Right cardiac atrium (tissue), 5 donors: ENCODE results near the gene NTHL1. TPM values are rescaled to one million over a fixed set of nuclear protein-coding genes. Genes with fewer than 3 reads are reported as not detected.

ENCODE experiments used
- ATAC-seq, 2 donors: fragments of 200-7000 bp; cut with Tn5 transposase; one replicate each; pipeline versions ENCODE4 v1.8.0 to v1.9.1; 2020; ENCODE audit warnings: moderate library complexity in 2 of 2, mild to moderate bottlenecking in 1 of 2
- DNase-seq, 3 donors: peaks; one replicate each; pipeline ENCODE4 v3.0.0-alpha.2; 2020
- H3K27ac ChIP-seq: one replicate; pipeline ENCODE4 v1.5.1; 2013; ENCODE audit warnings: mild to moderate bottlenecking, low read length, control low read depth, moderate library complexity
- H3K27me3 ChIP-seq: one replicate; pipeline ENCODE4 v1.6.1; 2013; ENCODE audit not compliant: control insufficient read depth, insufficient read depth
- H3K4me1 ChIP-seq: one replicate; pipeline ENCODE4 v1.6.1; 2013; ENCODE audit warnings: low read length; ENCODE audit not compliant: control insufficient read depth, insufficient read depth
- H3K4me3 ChIP-seq: one replicate; pipeline ENCODE4 v1.5.1; 2013; ENCODE audit warnings: low read length, control low read depth
- H3K9me3 ChIP-seq: one replicate; pipeline ENCODE4 v1.6.1; 2013; ENCODE audit warnings: low read length; ENCODE audit not compliant: control insufficient read depth
- WGBS: extraction: QIAGEN DNeasy Blood & Tissue Kit; methylation state at CpG from one replicate; pipeline ENCODE4 v1.1.7; 2013; 5-methylcytosine and 5-hydroxymethylcytosine counted together
- intact Hi-C, 4 donors: fragments of 100-400 bp; cut with DNase I; formaldehyde crosslinking; loops; one replicate each; pipeline versions ENCODE4 v1.11.0 to v1.14.0; 2022 to 2023
- polyA plus RNA-seq: library from polyadenylated mRNA; stranded (reverse); fragments of 200-250 nt; gene quantifications from one replicate; pipeline ENCODE4 v1.2.3, GENCODE V29; 2013
- total RNA-seq, 4 donors: library from RNA; stranded (reverse); fragmentation: NEBNext Ultra II Directional; extraction: Animal tissue kit (Norgen Biotek cat#: 25700); gene quantifications; one replicate each; pipeline ENCODE4 v1.2.1, GENCODE V29; 2021
- donor health status: healthy with polysubstance abuse.
- donor health status: DM: no; HTN: yes; CAD: no.
- donor health status: DM: no; HTN: no; CAD: no.
- donor health status: DM: no; HTN: yes; CAD: no; lungs with severe emphysema.
- donor health status: DM: yes; HTN: yes; CAD: no.

Gene NTHL1
- total and polyA plus RNA-seq, 5 donors, result 4.3 to 21.3 (median 13.4) TPM

GRCh38 chr16:2048116-2048543 is 496 bp upstream of the NTHL1 start:
- H3K27me3 ChIP-seq, result no peaks in the 10 kb centered on the region
- DNase-seq (no peak), ATAC-seq (no peak)
- intact Hi-C loops, result no loop called here
- H3K4me3 ChIP-seq, result peak overlapping the region; percentile 91
- no peaks in the 10 kb centered on the region for H3K9me3 ChIP-seq
- peaks cover 4% of the 10 kb centered on the region for H3K4me1 ChIP-seq
- H3K27ac ChIP-seq, result peak overlapping the region; percentile 22
- WGBS, result 1% methylated on average over 30 of the region's 30 CpGs

DNA sequence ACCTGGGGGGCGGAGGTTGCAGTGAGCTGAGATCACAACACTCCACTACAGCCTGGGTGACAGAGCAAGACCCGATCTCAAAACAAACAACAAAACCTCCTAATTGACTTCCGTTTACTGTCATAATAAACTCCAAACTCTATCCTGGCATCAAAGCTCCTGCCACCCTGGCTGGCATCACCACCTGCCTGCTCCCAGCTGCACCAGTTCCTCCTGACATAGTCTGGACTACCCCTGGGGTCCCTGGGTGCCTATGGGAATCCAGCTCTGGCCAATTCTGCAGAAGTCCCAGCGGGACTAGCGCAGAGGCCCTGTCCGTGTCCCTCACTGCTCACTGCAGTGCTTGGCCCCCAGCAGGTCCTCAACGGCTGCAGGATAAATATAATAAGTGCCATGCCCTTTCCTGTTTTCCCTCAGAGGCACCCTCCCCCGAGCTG is 723 bp downstream of the NTHL1 start:
- no peaks in the 10 kb centered on the region for H3K27me3 ChIP-seq
- H3K9me3 ChIP-seq, result no peaks in the 10 kb centered on the region
- H3K27ac ChIP-seq, result peak overlapping the region; percentile 44
- intact Hi-C loops, result no loop called here
- DNase-seq (peak in 1 of 3 donors; percentile 11), ATAC-seq (no peak)
- peak overlapping the region; percentile 91 for H3K4me3 ChIP-seq
- 19% methylated on average over 8 of the region's 8 CpGs for WGBS
- peaks cover 4% of the 10 kb centered on the region for H3K4me1 ChIP-seq

DNA sequence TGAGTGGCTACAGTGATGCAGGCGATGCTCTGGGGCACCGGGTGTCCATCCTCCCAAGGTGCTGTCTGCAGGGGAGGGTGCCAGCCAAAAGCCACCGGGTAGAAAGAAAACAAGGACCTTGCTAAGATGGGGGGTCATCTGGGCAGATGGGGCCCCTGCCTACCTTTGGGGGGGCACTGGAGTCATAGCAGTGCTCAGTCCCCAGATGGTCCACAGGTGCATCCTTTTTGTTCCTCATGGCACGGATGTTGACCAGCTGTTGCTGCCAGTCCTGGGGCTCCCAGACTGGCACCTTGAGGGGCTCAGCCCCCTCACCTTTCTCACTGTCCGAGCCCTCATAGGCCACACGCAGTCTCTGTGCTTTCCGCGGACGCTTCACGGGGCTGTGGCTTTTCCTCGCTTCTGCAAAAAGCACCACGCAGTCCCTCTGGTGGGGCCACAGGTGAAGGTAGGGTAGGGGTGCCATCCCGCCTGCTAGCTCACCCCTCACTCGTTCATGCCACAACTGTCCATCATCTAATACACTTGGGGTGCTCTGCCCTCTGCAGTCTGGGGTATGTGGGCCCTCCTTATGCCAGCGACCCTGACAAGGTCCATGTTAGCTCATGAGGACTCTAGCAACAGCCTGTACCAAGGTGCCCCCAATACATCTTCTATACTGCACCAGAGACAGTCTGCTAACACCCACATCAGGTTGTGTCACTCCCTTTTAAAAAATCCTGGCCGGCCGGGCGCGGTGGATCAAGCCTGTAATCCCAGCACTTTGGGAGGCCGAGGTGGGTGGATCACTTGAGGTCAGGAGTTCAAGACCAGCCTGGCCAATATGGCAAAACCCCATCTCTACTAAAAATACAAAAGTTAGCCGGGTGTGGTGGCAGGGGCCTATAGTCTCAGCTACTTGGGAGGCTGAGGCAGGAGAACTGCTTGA is 1.4 kb downstream of the NTHL1 start:
- WGBS, result 89% methylated on average over 21 of the region's 21 CpGs
- H3K9me3 ChIP-seq, result no peaks in the 10 kb centered on the region
- ATAC-seq (no peak), DNase-seq (peak in 1 of 3 donors; percentile 57)
- H3K27me3 ChIP-seq, result no peaks in the 10 kb centered on the region
- H3K4me1 ChIP-seq, result peaks cover 4% of the 10 kb centered on the region
- intact Hi-C loops, result no loop called here
- no peak overlapping the region for H3K4me3 ChIP-seq
- H3K27ac ChIP-seq, result no peak overlapping the region

- Histone ChIP-seq H3K27me3 (no peaks in the 10 kb centered on the region), H3K27ac (no peak overlapping the region), H3K4me1 (peaks cover 9% of the 10 kb centered on the region), H3K4me3 (no peak overlapping the region), H3K9me3 (no peaks in the 10 kb centered on the region)
- ATAC-seq, result no peak
- intact Hi-C loops, result no loop called here
- peak in 1 of 3 donors; percentile 48 for DNase-seq
- WGBS, result 81% methylated on average over 22 of the region's 22 CpGs
These were observed 3.1 kb downstream of the NTHL1 start for GRCh38 chr16:2044541-2044940.

DNA sequence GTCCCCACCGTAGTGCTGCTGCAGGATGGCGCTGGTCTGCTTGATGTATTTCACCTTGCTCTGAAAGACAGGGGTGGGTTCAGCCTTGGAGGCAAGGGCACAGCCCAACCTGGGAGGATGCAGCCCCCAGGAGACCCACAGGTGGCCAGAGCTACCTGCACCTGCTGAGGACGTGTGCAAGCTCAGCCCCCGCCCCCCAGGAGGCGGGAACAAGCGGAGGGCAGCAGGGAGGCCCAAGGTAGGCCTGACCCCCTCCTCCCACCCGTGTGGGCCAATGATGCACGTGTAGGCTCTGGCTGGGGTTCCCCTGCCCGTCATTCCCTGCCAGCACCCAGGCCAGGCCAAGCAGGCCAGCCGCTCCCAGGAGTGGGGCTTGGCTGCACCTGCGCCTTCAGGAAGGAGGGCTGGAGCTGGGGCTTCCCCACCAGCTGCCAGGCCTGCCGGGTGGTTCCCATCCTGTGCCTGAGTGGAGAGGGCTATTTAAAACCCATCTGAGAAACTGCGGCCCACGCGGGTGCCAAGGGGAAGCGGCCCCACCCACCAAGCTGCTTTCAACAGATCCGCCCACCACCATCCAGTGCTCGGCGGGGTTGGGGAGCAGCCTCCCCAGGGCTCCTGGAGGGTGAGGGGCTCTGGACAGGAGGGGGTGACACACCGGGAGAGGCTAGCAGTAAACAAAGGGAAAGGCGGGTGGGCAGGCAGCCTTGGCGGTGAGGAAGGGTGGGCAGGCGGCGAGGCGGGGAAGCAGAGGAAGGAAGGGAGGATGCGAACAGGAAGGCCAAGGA is 3.8 kb downstream of the NTHL1 start:
- Histone ChIP-seq H3K4me1 (peaks cover 12% of the 10 kb centered on the region), H3K27me3 (no peaks in the 10 kb centered on the region), H3K9me3 (no peaks in the 10 kb centered on the region), H3K27ac (no peak overlapping the region), H3K4me3 (no peak overlapping the region)
- ATAC-seq, result peak in 1 of 2 donors; percentile 25
- DNase-seq, result peak; percentile 77 to 87 (median 84)
- intact Hi-C loops, result no loop called here
- 47% methylated on average over 26 of the region's 26 CpGs for WGBS

DNA sequence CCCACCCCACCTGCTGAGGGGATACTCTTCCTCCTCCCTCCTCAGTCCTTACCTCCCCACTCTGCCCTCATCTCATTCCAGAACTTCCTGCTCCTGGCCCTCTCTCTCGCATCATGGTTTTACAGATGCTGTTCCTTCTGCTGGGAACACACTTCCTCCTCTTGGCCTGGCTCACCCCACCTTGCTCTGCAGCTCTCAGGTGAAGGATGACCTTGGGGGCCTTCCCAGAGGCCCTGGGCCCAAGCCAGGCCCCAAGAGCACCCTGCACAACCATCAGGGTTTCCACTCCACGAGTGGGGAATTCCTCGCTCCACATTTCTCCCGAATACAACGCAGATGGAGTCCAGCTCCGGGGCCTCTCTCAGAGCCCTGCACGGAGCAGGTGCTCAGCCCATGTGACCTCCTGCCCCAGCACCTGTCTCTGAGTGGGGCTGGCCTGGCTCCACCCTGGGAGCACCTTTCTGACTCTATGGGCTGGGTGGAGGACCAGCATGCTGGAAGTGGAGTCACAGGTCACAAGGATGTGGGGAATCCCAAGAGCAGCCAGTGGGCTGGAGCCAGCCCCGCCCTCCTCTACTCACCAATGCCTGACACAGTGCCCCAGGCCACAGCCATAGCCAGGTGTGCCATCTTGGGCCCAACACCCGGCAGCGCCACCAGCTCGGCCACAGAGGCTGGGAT is 4.5 kb downstream of the NTHL1 start:
- DNase-seq (peak in 1 of 3 donors; percentile 54), ATAC-seq (no peak)
- Histone ChIP-seq H3K27ac (no peak overlapping the region), H3K4me1 (peaks cover 12% of the 10 kb centered on the region), H3K27me3 (no peaks in the 10 kb centered on the region), H3K9me3 (no peaks in the 10 kb centered on the region), H3K4me3 (no peak overlapping the region)
- 76% methylated on average over 11 of the region's 11 CpGs for WGBS
- intact Hi-C loops, result no loop called here

DNA sequence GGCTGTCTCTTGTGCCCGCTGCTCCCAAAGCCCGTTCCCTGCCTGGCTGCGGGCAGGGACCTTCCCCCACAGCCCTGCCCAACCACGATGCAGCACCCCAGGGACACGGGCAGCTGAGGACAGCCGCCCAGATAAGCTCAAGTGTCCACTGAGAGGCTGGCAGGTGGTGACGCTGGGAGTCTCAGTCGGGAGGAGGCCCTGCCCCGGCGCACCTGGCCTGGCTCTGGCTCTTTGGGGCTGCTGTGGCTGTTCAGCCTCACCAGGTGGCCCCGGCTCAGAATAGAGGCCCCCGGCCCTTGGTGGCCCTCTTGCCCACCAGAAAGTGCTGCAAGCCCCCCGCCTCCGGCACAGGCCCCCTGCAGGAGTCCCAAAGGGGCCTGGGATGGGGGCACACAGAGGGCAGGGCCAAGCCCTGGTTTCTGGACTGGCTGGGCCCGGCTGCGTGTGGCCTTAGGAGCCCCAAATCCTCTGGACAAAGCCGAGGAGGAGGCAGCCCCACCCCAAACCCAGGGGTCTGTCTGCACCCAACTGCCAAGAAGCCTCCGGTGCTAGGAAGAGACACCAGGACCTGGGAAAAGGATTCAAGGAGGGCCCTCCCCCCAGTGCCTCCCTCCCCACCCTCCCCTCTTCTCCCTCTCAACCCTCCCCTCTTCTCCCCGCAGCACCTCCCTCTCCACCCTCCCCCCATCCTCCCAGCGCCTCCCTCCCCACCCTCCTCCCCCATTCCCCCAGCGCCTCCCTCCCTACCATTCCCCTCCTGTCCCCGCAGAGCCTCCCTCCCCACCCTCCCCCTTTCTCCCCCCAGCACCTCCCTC is 5.3 kb downstream of the NTHL1 start:
- H3K9me3 ChIP-seq, result no peaks in the 10 kb centered on the region
- intact Hi-C loops, result no loop called here
- H3K4me1 ChIP-seq, result peaks cover 12% of the 10 kb centered on the region
- WGBS, result 48% methylated on average over 22 of the region's 22 CpGs
- ATAC-seq (peak; percentile 5 to 25), DNase-seq (peak; percentile 56 to 85 (median 83))
- H3K27ac ChIP-seq, result no peak overlapping the region
- H3K27me3 ChIP-seq, result no peaks in the 10 kb centered on the region
- H3K4me3 ChIP-seq, result no peak overlapping the region

- peaks cover 12% of the 10 kb centered on the region for H3K4me1 ChIP-seq
- peak in 1 of 3 donors; percentile 61 for DNase-seq
- WGBS, result 68% methylated on average over 20 of the region's 20 CpGs
These were observed 6.7 kb downstream of the NTHL1 start for GRCh38 chr16:2040787-2041522.

DNA sequence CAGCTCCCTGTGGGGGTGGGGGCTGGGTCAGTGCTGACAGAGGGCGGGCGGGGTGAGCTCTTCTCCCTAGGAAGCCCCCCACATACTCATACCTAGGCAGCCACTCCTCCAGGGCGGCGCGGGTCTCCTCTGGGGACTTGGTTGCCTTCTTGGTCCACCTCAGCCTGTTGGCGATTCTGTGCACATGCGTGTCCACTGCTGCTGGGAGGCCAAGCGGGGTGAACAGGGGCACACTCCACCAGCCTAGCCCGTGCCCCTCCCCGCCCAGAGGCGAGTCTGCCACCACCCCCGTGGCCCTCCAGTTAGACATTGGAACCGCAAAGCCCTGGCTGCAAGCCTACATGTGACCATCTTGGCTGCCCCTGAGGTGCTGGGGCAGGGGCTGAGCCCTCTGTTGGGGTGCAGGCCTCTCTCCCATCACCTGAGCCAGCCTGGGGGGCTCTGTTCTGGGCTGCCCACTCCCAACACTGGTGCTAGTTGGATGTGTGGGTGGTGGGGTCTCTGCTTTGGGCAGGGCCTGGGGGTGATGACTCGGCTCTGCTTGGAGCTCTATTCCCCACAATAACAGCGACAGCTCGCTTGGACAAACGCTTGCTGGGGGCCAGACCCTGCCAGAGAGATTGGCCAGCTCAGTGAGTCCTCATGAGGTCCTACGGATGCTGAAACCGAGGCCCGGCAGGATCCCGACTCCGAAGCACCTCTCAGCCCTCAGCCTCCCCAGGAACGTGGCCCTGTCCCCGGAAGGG is 7.4 kb downstream of the NTHL1 start:
- peak; percentile 0 for ATAC-seq
- Histone ChIP-seq H3K4me3 (no peak overlapping the region), H3K4me1 (peaks cover 12% of the 10 kb centered on the region), H3K9me3 (no peaks in the 10 kb centered on the region), H3K27me3 (no peaks in the 10 kb centered on the region), H3K27ac (peak overlapping the region; percentile 76)
- intact Hi-C loops, result no loop called here
- peak; percentile 55 to 77 (median 76) for DNase-seq
- WGBS, result 62% methylated on average over 24 of the region's 24 CpGs

More at GRCh38 chr16:2040787-2041522, 6.7 kb downstream of the NTHL1 start:
- H3K27ac ChIP-seq, result no peak overlapping the region
- intact Hi-C loops, result no loop called here
- no peaks in the 10 kb centered on the region for H3K9me3 ChIP-seq
- H3K4me3 ChIP-seq, result no peak overlapping the region
- no peak for ATAC-seq
- H3K27me3 ChIP-seq, result no peaks in the 10 kb centered on the region
